ENCODE measurements around the gene CTNNA3. TPM values are rescaled to one million over a fixed set of nuclear protein-coding genes. Genes with fewer than 3 reads are reported as not detected.
A peak's percentile ranks its signal among the peaks of the same experiment; 100 is the strongest.
"Not testable (repeated sequence)": the region's sequence is repeated elsewhere in the genome, so short reads cannot be mapped to it uniquely, and the experiment has no call there.

Gene CTNNA3
- total RNA-seq, result 15.5 TPM

DNA sequence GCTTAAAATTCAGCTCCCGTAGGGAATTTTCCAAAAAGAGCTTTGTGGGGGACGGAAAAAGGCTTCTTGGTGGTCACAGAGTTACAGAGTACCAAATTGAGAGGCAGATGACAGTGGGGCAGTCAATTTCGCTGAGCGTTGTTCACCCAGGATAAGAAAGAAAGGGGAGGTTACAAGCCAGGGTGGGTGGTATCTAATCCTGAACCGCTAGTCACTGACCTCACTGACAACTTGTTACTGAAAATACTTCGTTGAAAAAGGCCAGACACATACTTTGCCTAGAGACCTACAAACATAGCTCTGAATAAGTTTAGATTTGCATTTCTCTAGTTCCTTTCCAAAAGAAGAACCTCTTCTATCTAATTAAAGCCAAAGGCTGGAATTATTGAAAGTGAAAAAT is at the start of gene CTNNA3:
CTNNA3 (minus strand) TSS at position 167 of the 400 bp plus-strand sequence.
- DNase-seq, result peak; percentile 24

- DNase-seq, result no peak
These were observed 39.4 kb upstream of the CTNNA3 start for GRCh38 chr10:67735430-67735829.

DNA sequence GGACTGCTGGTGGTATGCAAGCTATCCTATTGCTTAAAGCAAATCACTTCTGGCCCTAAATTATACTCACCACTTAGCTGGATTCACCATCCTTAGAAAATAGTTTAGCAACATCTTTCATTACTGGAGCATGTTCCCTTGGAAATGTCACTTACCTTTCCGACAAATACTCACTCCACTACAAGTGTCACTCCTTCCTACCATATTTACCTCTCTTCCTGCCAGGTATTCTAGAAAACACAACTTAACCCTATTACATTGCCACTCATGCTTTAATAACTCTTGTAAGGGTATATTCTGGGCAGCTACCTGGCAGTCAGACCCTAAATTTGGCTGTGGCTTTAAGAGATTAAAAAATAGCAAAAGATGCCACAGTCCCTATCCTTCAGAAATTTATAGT is 37.5 kb upstream of the CTNNA3 start:
- no peak for DNase-seq

GRCh38 chr10:67725567-67725966 is 29.6 kb upstream of the CTNNA3 start:
- no peak for DNase-seq

- no peak for DNase-seq
These were observed 27.6 kb upstream of the CTNNA3 start for GRCh38 chr10:67723601-67724000.

DNA sequence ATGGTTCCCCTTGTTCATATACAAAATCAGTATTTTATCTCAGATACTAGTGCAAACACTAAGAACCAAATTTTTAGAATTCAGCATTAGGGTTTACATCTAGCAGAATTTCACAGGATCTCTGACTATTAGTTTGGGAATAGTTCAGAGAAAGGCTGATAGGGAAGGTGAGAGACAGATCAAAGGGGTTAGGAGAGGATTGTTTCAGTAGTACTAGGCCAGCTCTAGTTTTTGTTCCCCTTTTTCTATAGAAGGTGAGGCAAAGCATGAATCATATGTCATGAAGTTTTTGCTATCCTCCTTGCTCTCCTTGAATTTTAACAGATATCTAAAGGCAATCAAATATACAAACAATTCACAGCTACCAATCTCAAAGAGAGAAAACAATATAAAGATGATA is 26.1 kb upstream of the CTNNA3 start:
- DNase-seq, result no peak

- DNase-seq, result not testable (repeated sequence)
These were observed 20.5 kb upstream of the CTNNA3 start for GRCh38 chr10:67716455-67716854.

GRCh38 chr10:67705921-67706320 is 9.9 kb upstream of the CTNNA3 start:
- no peak for DNase-seq

GRCh38 chr10:67699613-67700270 is 3.7 kb upstream of the CTNNA3 start:
- DNase-seq, result not testable (repeated sequence)

DNA sequence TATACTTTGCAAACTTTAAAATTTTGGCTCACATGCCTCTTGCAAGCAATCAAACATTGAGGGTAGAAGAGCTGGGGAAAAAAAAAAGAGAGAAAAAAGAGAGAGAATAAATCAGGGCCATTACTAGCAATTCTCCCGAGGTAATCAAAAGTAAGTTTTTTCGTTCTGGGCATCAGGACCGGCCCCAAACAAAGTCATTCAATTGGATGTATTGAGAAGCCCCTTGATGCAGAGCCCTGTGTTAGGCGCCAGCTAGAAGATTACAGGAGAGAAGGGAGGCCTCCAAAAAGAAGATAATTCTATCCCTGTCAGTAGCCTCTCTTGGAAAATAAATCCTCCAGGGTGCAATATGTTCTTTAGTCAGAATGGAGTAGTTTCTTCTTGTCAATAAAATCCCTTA is 2.2 kb upstream of the CTNNA3 start:
- DNase-seq, result no peak

DNA sequence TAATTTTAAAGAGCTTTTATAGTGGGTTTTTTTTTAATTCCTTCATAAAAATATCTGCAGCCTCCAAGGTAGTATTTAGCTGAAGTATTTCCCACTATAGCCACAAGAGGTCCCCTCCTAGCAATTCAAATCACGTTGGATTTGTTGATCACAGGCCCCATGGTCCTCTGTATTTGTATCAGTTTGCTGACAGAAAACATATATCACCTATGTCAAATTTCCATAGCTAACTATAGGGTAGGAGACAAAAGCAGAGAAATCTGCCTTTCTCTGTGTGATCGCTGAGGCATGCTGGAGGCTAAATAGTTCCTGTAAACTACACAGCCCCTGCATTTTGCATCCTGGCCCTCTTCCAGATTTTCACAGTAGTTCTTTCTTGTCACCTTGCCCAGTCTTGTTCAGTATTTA is 1.7 kb upstream of the CTNNA3 start:
- DNase-seq, result peak; percentile 77

- DNase-seq, result no peak
These were observed 684 bp upstream of the CTNNA3 start for GRCh38 chr10:67696679-67697078.

GRCh38 chr10:67695555-67695954 is 440 bp downstream of the CTNNA3 start:
- DNase-seq, result peak; percentile 38

- DNase-seq, result not testable (repeated sequence)
These were observed 4.1 kb downstream of the CTNNA3 start for GRCh38 chr10:67691861-67692260.

DNA sequence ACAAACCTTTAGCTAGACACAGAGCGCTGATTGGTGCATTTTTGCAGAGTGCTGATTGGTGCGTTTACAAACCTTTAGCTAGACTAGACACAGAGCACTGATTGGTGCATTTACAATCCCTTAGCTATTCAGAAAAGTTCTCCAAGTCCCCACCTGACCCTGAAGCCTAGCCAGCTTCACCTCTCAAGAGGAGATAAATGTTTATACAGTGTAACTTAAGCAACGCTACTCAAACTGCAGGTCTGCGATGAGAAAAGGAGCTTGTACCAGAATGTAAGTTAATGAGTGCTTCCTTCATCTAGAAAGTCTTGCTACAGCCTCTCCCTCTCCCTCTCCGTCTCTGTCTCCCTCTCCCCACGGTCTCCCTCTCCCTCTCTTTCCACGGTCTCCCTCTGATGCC is 5.5 kb downstream of the CTNNA3 start:
- not testable (repeated sequence) for DNase-seq

DNA sequence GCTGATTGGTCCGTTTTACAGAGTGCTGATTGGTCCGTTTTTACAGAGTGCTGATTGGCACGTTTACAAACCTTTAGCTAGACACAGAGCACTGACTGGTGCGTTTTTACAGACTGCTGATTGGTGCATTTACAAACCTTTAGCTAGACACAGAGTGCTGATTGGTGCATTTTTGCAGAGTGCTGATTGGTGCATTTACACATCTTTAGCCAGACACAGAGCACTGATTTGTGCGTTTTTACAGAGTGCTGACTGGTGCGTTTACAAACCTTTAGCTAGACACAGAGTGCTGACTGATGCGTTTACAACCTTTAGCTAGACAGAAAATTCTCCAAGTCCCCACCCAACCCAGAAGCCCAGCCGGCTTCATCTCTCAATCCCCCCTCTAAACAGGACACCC is 11.9 kb downstream of the CTNNA3 start:
- DNase-seq, result not testable (repeated sequence)

- DNase-seq, result no peak
These were observed 17.5 kb downstream of the CTNNA3 start for GRCh38 chr10:67678335-67678974.

- no peak for DNase-seq
These were observed 19.7 kb downstream of the CTNNA3 start for GRCh38 chr10:67676208-67676825.

- DNase-seq, result no peak
These were observed 25.6 kb downstream of the CTNNA3 start for GRCh38 chr10:67670401-67670800.

DNA sequence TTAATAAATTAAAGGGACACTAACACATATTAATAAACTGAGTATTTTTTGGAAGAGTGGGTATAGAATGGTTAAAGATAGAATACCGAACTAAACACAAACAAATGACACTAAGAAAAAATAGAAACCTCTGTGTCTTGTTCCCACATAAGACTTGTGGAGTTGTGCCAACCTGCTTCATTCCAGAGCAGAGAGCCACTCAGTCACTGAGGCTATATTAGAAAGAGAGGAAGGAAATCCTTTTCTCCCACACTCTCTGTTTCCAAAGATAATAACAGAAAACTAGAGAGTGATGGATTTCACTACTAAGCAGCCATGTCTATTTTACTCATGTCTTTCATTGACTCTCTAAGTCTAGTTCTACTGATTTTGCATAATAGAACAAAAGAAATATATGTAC is 26.0 kb downstream of the CTNNA3 start:
- peak; percentile 25 for DNase-seq

GRCh38 chr10:67668448-67668847 is 27.5 kb downstream of the CTNNA3 start:
- DNase-seq, result no peak

- DNase-seq, result no peak
These were observed 29.0 kb downstream of the CTNNA3 start for GRCh38 chr10:67667035-67667425.

DNA sequence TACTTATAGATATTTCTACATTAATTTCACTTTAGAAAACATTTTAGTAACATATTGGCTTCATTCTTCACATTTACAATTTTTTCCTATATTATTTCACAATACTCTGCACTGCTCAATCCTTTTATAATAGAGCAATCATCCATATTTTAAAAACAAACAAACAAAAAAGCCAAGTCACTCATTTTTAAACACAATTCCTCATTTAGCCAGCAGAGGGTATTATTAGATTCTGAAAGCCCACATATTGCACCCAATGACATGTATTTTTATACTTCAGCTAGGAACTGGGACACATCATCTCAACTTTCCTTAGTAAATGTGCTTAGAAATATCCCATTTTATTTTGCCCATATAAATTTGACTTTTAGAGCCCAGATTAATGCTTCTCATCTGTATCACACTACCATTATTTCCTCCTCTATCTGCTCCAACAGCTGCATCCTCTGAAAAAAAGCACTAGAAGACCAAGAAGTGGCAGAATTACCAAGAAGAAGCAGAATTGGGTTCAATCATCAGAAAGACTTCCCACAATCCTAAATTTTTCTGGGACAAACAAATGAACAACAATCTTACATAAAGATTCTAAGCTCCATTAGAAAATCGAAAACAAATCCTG is 29.5 kb downstream of the CTNNA3 start:
- peak; percentile 55 for DNase-seq
